ENCODE measurements around the gene LRIG2.
A peak's percentile ranks its signal among the peaks of the same experiment; 100 is the strongest.

DNA sequence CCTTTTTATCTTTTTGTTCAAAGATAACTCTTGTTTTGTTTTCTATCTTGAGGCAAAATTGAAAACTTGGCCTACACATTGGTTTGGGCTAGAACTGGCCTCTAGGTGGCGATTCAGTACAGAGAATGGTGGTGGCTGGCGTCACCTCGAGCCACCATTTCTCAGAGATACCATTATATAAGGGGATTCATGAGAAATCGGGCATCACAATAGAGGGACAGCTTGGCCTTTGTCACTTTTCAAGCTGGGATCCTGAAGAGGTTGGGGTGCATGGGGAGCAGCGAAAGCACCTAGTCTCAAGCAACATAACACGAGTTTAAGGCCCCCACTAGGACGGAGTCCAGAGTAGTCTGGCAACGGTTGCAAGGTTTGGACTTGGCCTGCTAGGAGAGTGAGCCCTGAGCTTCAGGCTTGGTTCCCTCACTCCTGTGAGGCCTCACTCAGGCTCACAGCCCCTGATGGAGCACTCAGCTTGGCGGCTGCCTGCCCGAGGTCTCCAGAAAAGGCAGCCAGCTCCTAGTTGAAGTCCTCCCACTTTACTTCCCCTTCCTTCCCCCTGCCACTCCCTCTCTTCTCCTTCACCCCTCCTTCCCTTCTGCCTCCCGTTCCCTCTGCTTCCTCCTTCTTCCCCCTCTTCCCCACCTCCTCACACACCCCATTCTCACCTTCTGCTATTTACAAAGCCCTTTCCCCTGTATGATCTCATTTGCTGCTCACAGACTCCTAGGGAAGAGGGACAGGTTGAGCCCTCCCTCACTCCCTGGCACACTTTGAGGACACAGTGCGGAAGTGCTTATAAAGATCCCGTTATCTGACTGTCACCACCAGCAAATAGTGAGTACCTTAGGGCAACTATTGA lies 67.8 kb downstream of the LRIG2 start:
- TF ChIP-seq, protein P1, sequence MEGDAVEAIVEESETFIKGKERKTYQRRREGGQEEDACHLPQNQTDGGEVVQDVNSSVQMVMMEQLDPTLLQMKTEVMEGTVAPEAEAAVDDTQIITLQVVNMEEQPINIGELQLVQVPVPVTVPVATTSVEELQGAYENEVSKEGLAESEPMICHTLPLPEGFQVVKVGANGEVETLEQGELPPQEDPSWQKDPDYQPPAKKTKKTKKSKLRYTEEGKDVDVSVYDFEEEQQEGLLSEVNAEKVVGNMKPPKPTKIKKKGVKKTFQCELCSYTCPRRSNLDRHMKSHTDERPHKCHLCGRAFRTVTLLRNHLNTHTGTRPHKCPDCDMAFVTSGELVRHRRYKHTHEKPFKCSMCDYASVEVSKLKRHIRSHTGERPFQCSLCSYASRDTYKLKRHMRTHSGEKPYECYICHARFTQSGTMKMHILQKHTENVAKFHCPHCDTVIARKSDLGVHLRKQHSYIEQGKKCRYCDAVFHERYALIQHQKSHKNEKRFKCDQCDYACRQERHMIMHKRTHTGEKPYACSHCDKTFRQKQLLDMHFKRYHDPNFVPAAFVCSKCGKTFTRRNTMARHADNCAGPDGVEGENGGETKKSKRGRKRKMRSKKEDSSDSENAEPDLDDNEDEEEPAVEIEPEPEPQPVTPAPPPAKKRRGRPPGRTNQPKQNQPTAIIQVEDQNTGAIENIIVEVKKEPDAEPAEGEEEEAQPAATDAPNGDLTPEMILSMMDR (IDR thresholded peaks at IDR 0.05 in 8 of 11, conservative IDR thresholded peaks at IDR 0.05 in 3 of 11), result peak; percentile 50 to 80 (median 74)
- no peak for TF ChIP-seq POLR2A (IDR thresholded peaks at IDR 0.05)
